AG09319 (cell line): ENCODE results near the gene GPR146.
A peak's percentile ranks its signal among the peaks of the same experiment; 100 is the strongest.

Experiments
- DNase-seq: peaks from one replicate; pipeline ENCODE4 v3.0.0-alpha.2; 2010; ENCODE audit warnings: low read depth; ENCODE audit errors: extremely low read depth
- TF ChIP-seq, protein P1 (sequence below): IDR thresholded peaks from 2 replicates; pipeline ENCODE4 v1.5.1; 2011; ENCODE audit warnings: low read depth, mild to moderate bottlenecking, inconsistent platforms, low read length, moderate library complexity

Gene GPR146

GRCh38 chr7:1063361-1063760 is 19.0 kb downstream of the GPR146 start:
- TF ChIP-seq, protein P1, sequence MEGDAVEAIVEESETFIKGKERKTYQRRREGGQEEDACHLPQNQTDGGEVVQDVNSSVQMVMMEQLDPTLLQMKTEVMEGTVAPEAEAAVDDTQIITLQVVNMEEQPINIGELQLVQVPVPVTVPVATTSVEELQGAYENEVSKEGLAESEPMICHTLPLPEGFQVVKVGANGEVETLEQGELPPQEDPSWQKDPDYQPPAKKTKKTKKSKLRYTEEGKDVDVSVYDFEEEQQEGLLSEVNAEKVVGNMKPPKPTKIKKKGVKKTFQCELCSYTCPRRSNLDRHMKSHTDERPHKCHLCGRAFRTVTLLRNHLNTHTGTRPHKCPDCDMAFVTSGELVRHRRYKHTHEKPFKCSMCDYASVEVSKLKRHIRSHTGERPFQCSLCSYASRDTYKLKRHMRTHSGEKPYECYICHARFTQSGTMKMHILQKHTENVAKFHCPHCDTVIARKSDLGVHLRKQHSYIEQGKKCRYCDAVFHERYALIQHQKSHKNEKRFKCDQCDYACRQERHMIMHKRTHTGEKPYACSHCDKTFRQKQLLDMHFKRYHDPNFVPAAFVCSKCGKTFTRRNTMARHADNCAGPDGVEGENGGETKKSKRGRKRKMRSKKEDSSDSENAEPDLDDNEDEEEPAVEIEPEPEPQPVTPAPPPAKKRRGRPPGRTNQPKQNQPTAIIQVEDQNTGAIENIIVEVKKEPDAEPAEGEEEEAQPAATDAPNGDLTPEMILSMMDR: no peak

DNA sequence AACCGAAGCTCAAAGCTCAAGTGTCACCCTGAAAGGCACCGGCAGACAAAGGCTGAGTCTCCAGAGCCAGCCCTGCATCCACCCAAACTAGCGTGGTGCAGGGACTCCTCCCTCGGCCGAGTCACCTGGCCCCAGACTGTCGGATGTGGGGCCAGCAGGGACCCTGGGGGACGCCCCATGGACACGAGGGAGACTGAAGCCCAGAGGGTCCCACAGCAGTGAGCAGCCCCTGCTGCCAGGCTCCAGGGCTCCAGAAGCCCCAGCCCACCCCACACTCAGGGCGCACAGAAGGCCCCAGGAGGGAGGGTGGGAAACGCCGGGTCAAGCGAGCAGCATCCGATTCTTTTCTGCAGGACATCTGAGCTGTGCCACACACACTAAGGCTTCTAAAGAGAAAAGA is 20.2 kb downstream of the GPR146 start:
- TF ChIP-seq, protein P1: no peak
- DNase-seq: no peak

More at GRCh38 chr7:1063361-1063760, 19.0 kb downstream of the GPR146 start:
- DNase-seq: no peak

- no peak for DNase-seq
- TF ChIP-seq, protein P1: no peak
These were observed 20.9 kb downstream of the GPR146 start for GRCh38 chr7:1065263-1065584.

- no peak for DNase-seq
- TF ChIP-seq, protein P1: peak; percentile 83
These were observed 21.4 kb downstream of the GPR146 start for GRCh38 chr7:1065585-1066241.

DNA sequence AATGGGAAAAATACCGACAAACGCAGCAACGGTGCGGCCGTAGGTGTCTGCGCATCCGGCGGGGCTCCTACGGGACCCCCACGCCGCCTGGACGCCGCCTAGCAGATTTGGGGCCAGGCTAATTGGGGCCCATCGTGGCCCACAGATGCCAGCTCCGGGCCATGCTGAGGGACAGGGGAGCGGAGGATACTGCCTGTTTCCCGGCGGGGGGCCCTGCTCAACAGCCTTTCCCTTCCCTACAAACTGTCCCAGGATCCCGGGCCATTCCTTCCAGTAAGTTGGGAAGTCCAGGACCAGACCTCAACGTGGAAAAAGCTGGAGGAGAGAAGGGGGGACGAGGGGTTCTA is 21.9 kb downstream of the GPR146 start:
- TF ChIP-seq, protein P1: no peak
- DNase-seq: no peak

- TF ChIP-seq, protein P1: no peak
- no peak for DNase-seq
These were observed 23.7 kb downstream of the GPR146 start for GRCh38 chr7:1068013-1068412.

- TF ChIP-seq, protein P1: no peak
- no peak for DNase-seq
These were observed 24.3 kb downstream of the GPR146 start for GRCh38 chr7:1068619-1069018.
